HepG2 (cell line): Measurements from ENCODE around the gene HAGHL. TPM values are rescaled to one million over a fixed set of nuclear protein-coding genes. Genes with fewer than 3 reads are reported as not detected.
A peak's percentile ranks its signal among the peaks of the same experiment; 100 is the strongest.

Experiments
- CTCF ChIP-seq: sonication (generic); formaldehyde crosslinking; IDR thresholded peaks from 2 replicates; pipeline ENCODE4 v1.5.0; 2020; ENCODE audit warnings: mild to moderate bottlenecking, missing genetic modification reagents, moderate library complexity
- GATAD2A ChIP-seq: IDR thresholded peaks from 2 replicates; pipeline ENCODE4 v1.6.1; 2016
- GLMP ChIP-seq: sonication (generic); formaldehyde crosslinking; IDR thresholded peaks from 2 replicates; pipeline ENCODE4 v1.9.0; 2021; ENCODE audit warnings: missing genetic modification reagents, mild to moderate bottlenecking, borderline replicate concordance
- KAT7 ChIP-seq: IDR thresholded peaks from 2 replicates; pipeline ENCODE4 v1.6.1; 2018; ENCODE audit warnings: borderline replicate concordance, missing compliant biosample characterization
- NFE2L2 ChIP-seq: fragments of 150-350 bp; IDR thresholded peaks from 2 replicates; pipeline ENCODE4 v1.6.1; 2014; ENCODE audit warnings: low read length
- RAD21 ChIP-seq: fragments of 450-650 bp; formaldehyde crosslinking; IDR thresholded peaks from 2 replicates; pipeline ENCODE4 v1.5.0; 2020; ENCODE audit warnings: mild to moderate bottlenecking
- RFXAP ChIP-seq: sonication (generic); formaldehyde crosslinking; IDR thresholded peaks from 2 replicates; pipeline ENCODE4 v1.4.0; 2020; ENCODE audit warnings: missing genetic modification reagents, borderline replicate concordance
- SP2 ChIP-seq: sonication (generic); formaldehyde crosslinking; IDR thresholded peaks from 2 replicates; pipeline ENCODE4 v1.5.1; 2020; ENCODE audit warnings: mild to moderate bottlenecking, missing genetic modification reagents
- ZBTB7A ChIP-seq: sonication (generic); formaldehyde crosslinking; IDR thresholded peaks from 2 replicates; pipeline ENCODE4 v1.8.0; 2022; ENCODE audit warnings: mild to moderate bottlenecking, missing genetic modification reagents
- ZFP82 ChIP-seq: sonication (generic); formaldehyde crosslinking; IDR thresholded peaks from 2 replicates; pipeline ENCODE4 v1.5.1; 2020; ENCODE audit warnings: mild to moderate bottlenecking, missing genetic modification reagents, borderline replicate concordance
- ZNF589 ChIP-seq: sonication (generic); formaldehyde crosslinking; conservative IDR thresholded peaks from 2 replicates; pipeline ENCODE4 v1.8.0; 2022; ENCODE audit warnings: mild to moderate bottlenecking, moderate library complexity, missing genetic modification reagents
- ZNF616 ChIP-seq: sonication (generic); formaldehyde crosslinking; IDR thresholded peaks from 2 replicates; pipeline ENCODE4 v1.5.0; 2020; ENCODE audit warnings: low read depth, mild to moderate bottlenecking, missing genetic modification reagents
- ZNF777 ChIP-seq: sonication (generic); formaldehyde crosslinking; IDR thresholded peaks from 2 replicates; pipeline ENCODE4 v1.4.0; 2020; ENCODE audit warnings: missing genetic modification reagents
- ZNF782 ChIP-seq: sonication (generic); formaldehyde crosslinking; IDR thresholded peaks from 2 replicates; pipeline ENCODE4 v1.4.0; 2020; ENCODE audit warnings: missing genetic modification reagents, mild to moderate bottlenecking, borderline replicate concordance
- polyA plus RNA-seq, 8 experiments: library from polyadenylated mRNA; depleted of rRNA in 3 of 8; stranded (reverse) in 7 of 8; unstranded in 1 of 8; fragments of >200 nt; fragmentation: Illumina TruSeq in 4 of 8; extraction: Trizol in 4 of 8; gene quantifications; 2 replicates each; pipeline versions ENCODE4 v1.2.1 to v1.2.3, GENCODE V29; 2011 to 2016; ENCODE audit warnings: low read depth in 4 of 8, missing spikeins in 1 of 8, mixed read lengths in 1 of 8; ENCODE audit not compliant: insufficient read depth in 1 of 8
- total RNA-seq, 5 experiments: library from RNA; depleted of rRNA; stranded (reverse); fragments of >200 nt; fragmentation: Illumina TruSeq; extraction: Trizol; gene quantifications; 2 replicates each; pipeline ENCODE4 v1.2.3, GENCODE V29; 2016; ENCODE audit warnings: low read depth in 1 of 5
- TF ChIP-seq, protein P1 (sequence below): sonication (generic); formaldehyde crosslinking; IDR thresholded peaks from 2 replicates; pipeline ENCODE4 v1.5.1; 2020; ENCODE audit warnings: mild to moderate bottlenecking, missing genetic modification reagents, moderate library complexity
- TF ChIP-seq, protein P2 (sequence below): IDR thresholded peaks from 2 replicates; pipeline ENCODE4 v1.6.1; 2016; ENCODE audit warnings: missing compliant biosample characterization, missing genetic modification reagents, borderline replicate concordance
- TF ChIP-seq, protein P3 (sequence below): sonication (generic); formaldehyde crosslinking; IDR thresholded peaks from 2 replicates; pipeline ENCODE4 v1.4.0; 2020; ENCODE audit warnings: missing genetic modification reagents
- TF ChIP-seq, protein P4 (sequence below): IDR thresholded peaks from 2 replicates; pipeline ENCODE4 v1.6.1; 2012; ENCODE audit warnings: inconsistent platforms

HAGHL gene
- total and polyA plus RNA-seq, 2 of the 13 experiments (the other 11 are each of a cell fraction or from before 2014, with no cell fraction given), result 3.4 to 8.4 TPM

GRCh38 chr16:739560-740458 is 12.9 kb downstream of the HAGHL start (continued):
- no peak for TF ChIP-seq ZNF589 (CRISPR knock-in tag)
- TF ChIP-seq ZNF616 (CRISPR knock-in tag), result 0 out of 2 replicates have a peak, but pooled peaks have one; percentile 34
- no peak for TF ChIP-seq GLMP (CRISPR knock-in tag)
- TF ChIP-seq ZNF777 (CRISPR knock-in tag), result 0 out of 2 replicates have a peak, but pooled peaks have one; percentile 7
- TF ChIP-seq SP2 (CRISPR knock-in tag), result peak; percentile 40; the same call in 1 of the 2 replicates
- TF ChIP-seq ZFP82 (CRISPR knock-in tag), result no peak
- TF ChIP-seq, protein P1, sequence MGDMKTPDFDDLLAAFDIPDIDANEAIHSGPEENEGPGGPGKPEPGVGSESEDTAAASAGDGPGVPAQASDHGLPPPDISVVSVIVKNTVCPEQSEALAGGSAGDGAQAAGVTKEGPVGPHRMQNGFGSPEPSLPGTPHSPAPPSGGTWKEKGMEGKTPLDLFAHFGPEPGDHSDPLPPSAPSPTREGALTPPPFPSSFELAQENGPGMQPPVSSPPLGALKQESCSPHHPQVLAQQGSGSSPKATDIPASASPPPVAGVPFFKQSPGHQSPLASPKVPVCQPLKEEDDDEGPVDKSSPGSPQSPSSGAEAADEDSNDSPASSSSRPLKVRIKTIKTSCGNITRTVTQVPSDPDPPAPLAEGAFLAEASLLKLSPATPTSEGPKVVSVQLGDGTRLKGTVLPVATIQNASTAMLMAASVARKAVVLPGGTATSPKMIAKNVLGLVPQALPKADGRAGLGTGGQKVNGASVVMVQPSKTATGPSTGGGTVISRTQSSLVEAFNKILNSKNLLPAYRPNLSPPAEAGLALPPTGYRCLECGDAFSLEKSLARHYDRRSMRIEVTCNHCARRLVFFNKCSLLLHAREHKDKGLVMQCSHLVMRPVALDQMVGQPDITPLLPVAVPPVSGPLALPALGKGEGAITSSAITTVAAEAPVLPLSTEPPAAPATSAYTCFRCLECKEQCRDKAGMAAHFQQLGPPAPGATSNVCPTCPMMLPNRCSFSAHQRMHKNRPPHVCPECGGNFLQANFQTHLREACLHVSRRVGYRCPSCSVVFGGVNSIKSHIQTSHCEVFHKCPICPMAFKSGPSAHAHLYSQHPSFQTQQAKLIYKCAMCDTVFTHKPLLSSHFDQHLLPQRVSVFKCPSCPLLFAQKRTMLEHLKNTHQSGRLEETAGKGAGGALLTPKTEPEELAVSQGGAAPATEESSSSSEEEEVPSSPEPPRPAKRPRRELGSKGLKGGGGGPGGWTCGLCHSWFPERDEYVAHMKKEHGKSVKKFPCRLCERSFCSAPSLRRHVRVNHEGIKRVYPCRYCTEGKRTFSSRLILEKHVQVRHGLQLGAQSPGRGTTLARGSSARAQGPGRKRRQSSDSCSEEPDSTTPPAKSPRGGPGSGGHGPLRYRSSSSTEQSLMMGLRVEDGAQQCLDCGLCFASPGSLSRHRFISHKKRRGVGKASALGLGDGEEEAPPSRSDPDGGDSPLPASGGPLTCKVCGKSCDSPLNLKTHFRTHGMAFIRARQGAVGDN, result peak; percentile 40
- TF ChIP-seq, protein P2, sequence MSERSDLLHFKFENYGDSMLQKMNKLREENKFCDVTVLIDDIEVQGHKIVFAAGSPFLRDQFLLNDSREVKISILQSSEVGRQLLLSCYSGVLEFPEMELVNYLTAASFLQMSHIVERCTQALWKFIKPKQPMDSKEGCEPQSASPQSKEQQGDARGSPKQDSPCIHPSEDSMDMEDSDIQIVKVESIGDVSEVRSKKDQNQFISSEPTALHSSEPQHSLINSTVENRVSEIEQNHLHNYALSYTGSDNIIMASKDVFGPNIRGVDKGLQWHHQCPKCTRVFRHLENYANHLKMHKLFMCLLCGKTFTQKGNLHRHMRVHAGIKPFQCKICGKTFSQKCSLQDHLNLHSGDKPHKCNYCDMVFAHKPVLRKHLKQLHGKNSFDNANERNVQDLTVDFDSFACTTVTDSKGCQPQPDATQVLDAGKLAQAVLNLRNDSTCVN (CRISPR knock-in tag), result no peak
- TF ChIP-seq ZNF782 (CRISPR knock-in tag), result no peak
- TF ChIP-seq CTCF (CRISPR knock-in tag), result no peak
- TF ChIP-seq, protein P3, sequence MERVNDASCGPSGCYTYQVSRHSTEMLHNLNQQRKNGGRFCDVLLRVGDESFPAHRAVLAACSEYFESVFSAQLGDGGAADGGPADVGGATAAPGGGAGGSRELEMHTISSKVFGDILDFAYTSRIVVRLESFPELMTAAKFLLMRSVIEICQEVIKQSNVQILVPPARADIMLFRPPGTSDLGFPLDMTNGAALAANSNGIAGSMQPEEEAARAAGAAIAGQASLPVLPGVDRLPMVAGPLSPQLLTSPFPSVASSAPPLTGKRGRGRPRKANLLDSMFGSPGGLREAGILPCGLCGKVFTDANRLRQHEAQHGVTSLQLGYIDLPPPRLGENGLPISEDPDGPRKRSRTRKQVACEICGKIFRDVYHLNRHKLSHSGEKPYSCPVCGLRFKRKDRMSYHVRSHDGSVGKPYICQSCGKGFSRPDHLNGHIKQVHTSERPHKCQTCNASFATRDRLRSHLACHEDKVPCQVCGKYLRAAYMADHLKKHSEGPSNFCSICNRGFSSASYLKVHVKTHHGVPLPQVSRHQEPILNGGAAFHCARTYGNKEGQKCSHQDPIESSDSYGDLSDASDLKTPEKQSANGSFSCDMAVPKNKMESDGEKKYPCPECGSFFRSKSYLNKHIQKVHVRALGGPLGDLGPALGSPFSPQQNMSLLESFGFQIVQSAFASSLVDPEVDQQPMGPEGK (CRISPR knock-in tag), result no peak
- no peak for TF ChIP-seq RFXAP
- peak; percentile 47 for TF ChIP-seq GATAD2A (CRISPR knock-in tag)
- no peak for TF ChIP-seq ZBTB7A (CRISPR knock-in tag)
- no peak for TF ChIP-seq RAD21 (CRISPR knock-in tag)
- no peak for TF ChIP-seq NFE2L2
- no peak for TF ChIP-seq KAT7 (CRISPR knock-in tag)
- TF ChIP-seq, protein P4, sequence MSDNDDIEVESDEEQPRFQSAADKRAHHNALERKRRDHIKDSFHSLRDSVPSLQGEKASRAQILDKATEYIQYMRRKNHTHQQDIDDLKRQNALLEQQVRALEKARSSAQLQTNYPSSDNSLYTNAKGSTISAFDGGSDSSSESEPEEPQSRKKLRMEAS, result peak; percentile 52; the same call in 1 of the 2 replicates
